K562 (cell line): ENCODE results near the gene APOC4.

Experiments used
- ARHGAP35 ChIP-seq: fragments of 450-650 bp; IDR thresholded peaks from 2 replicates; pipeline ENCODE4 v1.6.1; 2018; ENCODE audit not compliant: partially characterized antibody
- SMARCC2 ChIP-seq: fragments of 450-650 bp; IDR thresholded peaks from 2 replicates; pipeline ENCODE4 v1.6.1; 2017; ENCODE audit warnings: antibody characterized with exemption, moderate library complexity, mild to moderate bottlenecking, low read depth
- TF ChIP-seq, protein P1 (sequence below): fragments of 450-650 bp; IDR thresholded peaks from 2 replicates; pipeline ENCODE4 v1.6.1; 2017; ENCODE audit warnings: mild to moderate bottlenecking, moderate library complexity

- TF ChIP-seq, protein P1, sequence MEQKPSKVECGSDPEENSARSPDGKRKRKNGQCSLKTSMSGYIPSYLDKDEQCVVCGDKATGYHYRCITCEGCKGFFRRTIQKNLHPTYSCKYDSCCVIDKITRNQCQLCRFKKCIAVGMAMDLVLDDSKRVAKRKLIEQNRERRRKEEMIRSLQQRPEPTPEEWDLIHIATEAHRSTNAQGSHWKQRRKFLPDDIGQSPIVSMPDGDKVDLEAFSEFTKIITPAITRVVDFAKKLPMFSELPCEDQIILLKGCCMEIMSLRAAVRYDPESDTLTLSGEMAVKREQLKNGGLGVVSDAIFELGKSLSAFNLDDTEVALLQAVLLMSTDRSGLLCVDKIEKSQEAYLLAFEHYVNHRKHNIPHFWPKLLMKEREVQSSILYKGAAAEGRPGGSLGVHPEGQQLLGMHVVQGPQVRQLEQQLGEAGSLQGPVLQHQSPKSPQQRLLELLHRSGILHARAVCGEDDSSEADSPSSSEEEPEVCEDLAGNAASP, result no peak
- no peak for TF ChIP-seq SMARCC2
- TF ChIP-seq ARHGAP35, result no peak
Observed at GRCh38 chr19:44987148-44987675, 45.2 kb downstream of the APOC4 start.
